Skeletal muscle tissue (tissue), 4 donors: ENCODE measurements around the gene CFAP58. TPM values are rescaled to one million over a fixed set of nuclear protein-coding genes. Genes with fewer than 3 reads are reported as not detected.

ENCODE experiments used
- H3K27ac ChIP-seq: one replicate; pipeline ENCODE4 v1.7.0; 2013; ENCODE audit warnings: mild to moderate bottlenecking, low read depth, low read length, inconsistent platforms
- H3K27me3 ChIP-seq, 3 donors: one replicate each; pipeline ENCODE4 v1.7.0; 2013; ENCODE audit warnings: low read length in 3 of 3; ENCODE audit not compliant: control insufficient read depth in 3 of 3, insufficient read depth in 3 of 3
- H3K36me3 ChIP-seq, 3 donors: one replicate each; pipeline ENCODE4 v1.7.0; 2013; ENCODE audit warnings: low read length in 3 of 3; ENCODE audit not compliant: control insufficient read depth in 3 of 3, insufficient read depth in 3 of 3
- H3K4me1 ChIP-seq, 3 donors: one replicate each; pipeline ENCODE4 v1.7.0; 2013; ENCODE audit warnings: low read length in 3 of 3, mild to moderate bottlenecking in 3 of 3; ENCODE audit not compliant: control insufficient read depth in 3 of 3, insufficient read depth in 3 of 3
- H3K4me3 ChIP-seq, 3 donors: one replicate each; pipeline ENCODE4 v1.7.0; 2013; ENCODE audit warnings: low read length in 3 of 3
- H3K9ac ChIP-seq, 3 donors: one replicate each; pipeline ENCODE4 v1.7.0; 2013; ENCODE audit warnings: low read length in 3 of 3, mild to moderate bottlenecking in 3 of 3, moderate library complexity in 2 of 3, low read depth in 1 of 3
- H3K9me3 ChIP-seq, 3 donors: one replicate each; pipeline ENCODE4 v1.7.0; 2013; ENCODE audit warnings: low read length in 3 of 3; ENCODE audit not compliant: control insufficient read depth in 3 of 3
- total RNA-seq: library from RNA; depleted of rRNA; stranded (reverse); fragments of >200 nt; gene quantifications from one replicate; pipeline ENCODE4 v1.2.3, GENCODE V29; 2014
- donor health status: Osteomylitis.

Gene CFAP58
- total RNA-seq, 1 donor from 2014 or later, result under 0.01 TPM

DNA sequence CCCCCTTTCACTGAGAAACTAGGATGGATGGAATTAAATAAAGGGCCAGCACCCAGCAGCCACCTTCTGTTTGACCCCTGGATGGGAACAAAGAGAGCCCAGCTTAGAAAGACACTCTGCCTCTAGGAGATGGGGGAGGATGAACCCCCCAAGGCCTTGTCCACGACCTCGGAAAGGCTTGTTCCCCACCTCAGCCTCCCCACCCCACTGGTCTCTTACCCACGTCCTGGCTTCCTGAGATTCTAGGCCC, 25.1 kb upstream of the CFAP58 start:
- Histone ChIP-seq H3K36me3 (no peaks in the 10 kb centered on the region), H3K9me3 (no peaks in the 10 kb centered on the region), H3K27me3 (no peaks in the 10 kb centered on the region), H3K4me1 (peaks cover 64 to 96% (median 93%) of the 10 kb centered on the region in 3 donors), H3K4me3 (peak overlapping the region in 2 of 3 donors; percentile 48 to 52), H3K27ac (peak overlapping the region; percentile 79), H3K9ac (peak overlapping the region; percentile 48 to 71 (median 54))

DNA sequence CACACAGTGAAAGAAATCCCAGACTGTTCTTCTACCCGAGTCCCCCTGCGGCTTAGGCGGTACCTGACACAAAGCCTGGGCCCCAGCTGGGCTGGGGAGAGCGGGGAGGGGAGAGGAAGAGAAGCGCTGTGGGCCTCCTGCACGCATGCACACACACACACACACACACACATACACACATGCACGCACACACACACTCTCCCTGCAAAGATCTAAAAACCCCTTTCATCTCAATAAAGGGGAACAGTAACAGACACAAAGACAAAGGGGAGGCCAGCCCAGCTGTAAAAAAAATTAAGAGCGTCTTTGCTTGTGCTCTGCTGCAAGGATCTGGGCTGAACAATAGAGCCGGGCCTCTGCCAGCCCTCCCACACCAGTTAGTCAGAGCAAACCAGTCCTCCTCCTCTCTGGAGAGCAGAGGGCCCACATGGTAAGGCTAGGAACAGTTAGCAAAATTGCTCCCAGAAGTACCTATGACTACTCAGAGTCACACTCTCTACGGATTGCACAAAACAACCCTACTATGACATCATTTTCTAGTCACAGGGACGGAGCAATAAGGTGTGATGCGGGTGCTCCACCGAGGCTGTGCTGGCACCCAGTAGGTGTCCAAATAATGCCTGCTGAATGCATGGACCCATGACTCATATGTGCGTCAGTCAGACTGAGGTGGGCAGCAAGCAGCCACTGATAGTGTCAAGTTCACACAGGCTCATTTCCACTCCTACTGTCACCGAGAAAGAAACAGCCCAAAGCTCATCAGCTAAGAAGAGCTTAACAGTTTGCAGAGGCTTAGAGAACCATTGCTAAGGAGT, 24.5 kb upstream of the CFAP58 start:
- H3K4me3 ChIP-seq, result peak overlapping the region; percentile 2 to 38 (median 15)
- peaks cover 67 to 96% (median 93%) of the 10 kb centered on the region in 3 donors for H3K4me1 ChIP-seq
- H3K27me3 ChIP-seq, result no peaks in the 10 kb centered on the region
- H3K9me3 ChIP-seq, result no peaks in the 10 kb centered on the region
- H3K36me3 ChIP-seq, result no peaks in the 10 kb centered on the region
- peak overlapping the region; percentile 79 for H3K27ac ChIP-seq
- peak overlapping the region; percentile 48 to 71 (median 54) for H3K9ac ChIP-seq

DNA sequence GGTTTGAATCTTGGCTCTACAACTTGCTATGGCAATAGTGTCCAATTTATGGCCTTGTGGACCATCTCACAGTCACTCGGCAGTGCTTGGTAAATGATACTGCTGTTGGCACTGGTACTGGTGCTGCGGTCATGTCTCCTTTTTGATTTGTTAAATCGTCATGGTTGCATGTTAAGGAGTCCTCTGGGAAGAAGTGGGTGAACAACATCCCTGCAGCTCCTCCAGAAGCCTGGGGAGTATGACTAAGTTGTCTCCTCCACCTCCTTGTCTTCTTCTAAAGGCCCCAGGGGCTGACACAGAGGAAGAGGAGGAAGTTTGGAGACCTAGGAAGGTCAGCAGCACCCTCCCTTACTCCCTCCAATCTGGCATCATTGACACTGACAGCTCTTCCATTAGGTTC, 23.9 kb upstream of the CFAP58 start:
- Histone ChIP-seq H3K9ac (peak overlapping the region; percentile 8 to 17 (median 11)), H3K36me3 (peaks cover 0 to 2% (median 0%) of the 10 kb centered on the region in 3 donors), H3K9me3 (no peaks in the 10 kb centered on the region), H3K4me1 (peaks cover 71 to 96% (median 96%) of the 10 kb centered on the region in 3 donors), H3K27me3 (no peaks in the 10 kb centered on the region), H3K4me3 (peak overlapping the region; percentile 2 to 38 (median 15)), H3K27ac (peak overlapping the region; percentile 79)

DNA sequence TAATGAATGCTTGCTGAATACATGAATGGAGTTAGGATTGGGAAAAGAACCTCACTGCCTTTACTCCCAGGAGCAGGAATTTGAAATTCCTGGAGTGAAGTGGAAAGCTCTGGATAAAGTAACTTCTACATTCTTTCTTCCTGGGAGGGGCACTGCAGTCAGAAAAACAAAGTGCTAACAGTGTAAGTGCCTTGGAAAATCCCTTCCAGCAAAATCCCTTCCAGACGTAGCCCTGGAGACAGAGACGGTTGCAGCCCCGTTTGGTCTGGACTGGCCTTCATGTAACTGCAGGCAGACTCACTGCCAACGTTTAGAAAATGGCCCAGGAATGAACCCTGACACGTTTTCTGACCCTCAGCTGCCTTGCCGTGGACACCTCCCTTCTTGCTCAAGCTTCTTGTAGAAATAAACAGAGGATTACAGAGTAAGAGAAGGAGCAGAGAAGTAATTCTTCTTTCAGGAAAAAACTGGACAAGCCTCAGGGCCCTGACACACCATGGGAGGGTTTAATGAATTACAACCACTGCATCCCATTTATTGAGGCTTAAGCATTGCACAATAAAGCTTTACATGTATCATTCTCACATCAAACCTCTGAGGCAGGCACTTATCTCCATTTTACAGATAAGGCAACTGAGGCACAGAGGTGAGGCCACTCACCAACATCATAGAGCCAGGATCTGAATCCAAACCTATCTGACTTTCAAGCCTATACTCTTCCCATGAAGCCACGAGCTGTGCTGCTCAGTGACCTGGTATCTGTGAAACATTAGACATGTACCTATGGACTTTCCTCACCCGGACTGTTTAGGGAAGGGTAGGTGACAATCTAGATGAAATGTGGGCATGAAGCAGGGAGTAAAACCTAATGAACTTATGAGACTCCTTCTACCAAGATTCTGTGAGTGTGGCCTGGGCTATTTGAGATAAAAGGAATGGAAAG, 23.2 kb upstream of the CFAP58 start:
- peak overlapping the region; percentile 11 to 59 (median 17) for H3K9ac ChIP-seq
- peak overlapping the region in 1 of 3 donors; percentile 9 for H3K4me3 ChIP-seq
- H3K4me1 ChIP-seq, result peaks cover 72 to 98% (median 93%) of the 10 kb centered on the region in 3 donors
- H3K9me3 ChIP-seq, result no peaks in the 10 kb centered on the region
- H3K36me3 ChIP-seq, result peaks cover 0 to 2% (median 0%) of the 10 kb centered on the region in 3 donors
- peak overlapping the region; percentile 79 for H3K27ac ChIP-seq
- H3K27me3 ChIP-seq, result no peaks in the 10 kb centered on the region

DNA sequence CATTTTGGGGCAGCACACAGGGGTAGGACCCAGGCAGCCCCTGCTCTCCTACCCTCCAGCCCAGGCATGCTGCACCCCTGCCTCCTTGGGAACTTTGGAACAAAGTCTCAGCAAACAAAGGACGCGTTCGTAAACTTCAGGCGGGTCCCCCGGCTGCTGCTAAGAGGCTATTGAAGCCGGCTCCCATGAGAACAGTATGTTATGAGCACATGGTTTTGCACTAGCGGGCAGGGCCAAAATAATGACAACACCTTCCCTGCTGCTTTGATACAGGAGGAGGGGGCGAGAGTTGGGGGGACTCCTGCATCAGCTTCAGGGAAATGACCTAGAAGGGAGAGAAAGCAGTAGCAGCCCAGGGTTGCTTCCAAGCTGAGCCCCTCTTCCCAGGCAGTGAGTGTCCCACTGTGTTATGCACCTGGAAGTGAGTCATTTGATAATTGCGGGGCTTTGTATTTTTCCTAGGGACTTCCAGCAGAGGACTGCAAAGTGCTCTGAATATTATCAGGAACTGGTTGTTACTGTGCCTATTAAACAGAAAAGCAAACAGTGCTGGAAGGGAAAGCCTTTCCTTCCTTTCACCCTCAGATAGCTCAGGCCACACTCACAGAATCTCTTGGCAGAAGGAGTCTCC, 22.3 kb upstream of the CFAP58 start:
- H3K27ac ChIP-seq, result peak overlapping the region; percentile 79
- H3K27me3 ChIP-seq, result no peaks in the 10 kb centered on the region
- no peak overlapping the region for H3K4me3 ChIP-seq
- no peaks in the 10 kb centered on the region for H3K9me3 ChIP-seq
- H3K36me3 ChIP-seq, result peaks cover 0 to 2% (median 0%) of the 10 kb centered on the region in 3 donors
- H3K9ac ChIP-seq, result peak overlapping the region in 1 of 3 donors; percentile 59
- H3K4me1 ChIP-seq, result peaks cover 70 to 96% (median 93%) of the 10 kb centered on the region in 3 donors

DNA sequence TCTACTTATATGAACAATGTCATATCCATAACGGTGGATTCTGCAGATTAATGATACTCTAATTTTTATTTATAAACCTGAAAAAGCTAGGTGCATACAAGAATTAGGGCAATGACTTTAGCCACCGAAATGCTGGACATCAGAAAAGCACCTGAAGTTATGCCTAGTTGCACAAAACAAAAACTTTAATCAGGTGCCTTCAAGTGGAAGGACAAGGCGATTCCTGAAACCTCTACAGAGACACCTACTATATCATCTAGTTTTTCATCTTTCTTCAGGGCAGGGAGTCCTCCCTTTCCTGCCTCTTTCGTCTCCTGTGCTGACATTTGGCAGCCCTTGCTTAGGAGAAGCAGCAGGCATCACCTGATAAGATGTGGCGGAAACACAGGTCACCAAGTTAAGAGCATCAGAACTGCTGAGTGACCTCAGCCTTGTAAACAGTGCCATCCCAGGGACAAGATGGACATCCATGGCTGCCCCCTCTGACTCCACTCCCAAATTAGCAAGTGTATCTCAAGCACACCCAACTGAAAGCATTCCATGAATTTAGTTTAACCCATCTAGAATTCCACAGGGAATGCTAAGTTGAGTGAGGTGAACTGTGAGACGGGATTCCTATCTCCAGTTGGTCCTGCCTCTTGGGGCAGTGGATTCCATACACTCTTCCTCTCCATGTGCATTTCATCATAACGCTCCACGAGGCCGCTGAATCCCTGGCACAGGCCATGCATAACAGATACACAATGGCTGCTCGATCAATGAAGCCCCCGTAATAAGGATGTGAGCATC, 21.2 kb upstream of the CFAP58 start:
- H3K9ac ChIP-seq, result peak overlapping the region in 1 of 3 donors; percentile 18
- peak overlapping the region; percentile 79 for H3K27ac ChIP-seq
- peaks cover 73 to 94% (median 91%) of the 10 kb centered on the region in 3 donors for H3K4me1 ChIP-seq
- peaks cover 0 to 2% (median 0%) of the 10 kb centered on the region in 3 donors for H3K36me3 ChIP-seq
- no peak overlapping the region for H3K4me3 ChIP-seq
- no peaks in the 10 kb centered on the region for H3K27me3 ChIP-seq
- H3K9me3 ChIP-seq, result no peaks in the 10 kb centered on the region

DNA sequence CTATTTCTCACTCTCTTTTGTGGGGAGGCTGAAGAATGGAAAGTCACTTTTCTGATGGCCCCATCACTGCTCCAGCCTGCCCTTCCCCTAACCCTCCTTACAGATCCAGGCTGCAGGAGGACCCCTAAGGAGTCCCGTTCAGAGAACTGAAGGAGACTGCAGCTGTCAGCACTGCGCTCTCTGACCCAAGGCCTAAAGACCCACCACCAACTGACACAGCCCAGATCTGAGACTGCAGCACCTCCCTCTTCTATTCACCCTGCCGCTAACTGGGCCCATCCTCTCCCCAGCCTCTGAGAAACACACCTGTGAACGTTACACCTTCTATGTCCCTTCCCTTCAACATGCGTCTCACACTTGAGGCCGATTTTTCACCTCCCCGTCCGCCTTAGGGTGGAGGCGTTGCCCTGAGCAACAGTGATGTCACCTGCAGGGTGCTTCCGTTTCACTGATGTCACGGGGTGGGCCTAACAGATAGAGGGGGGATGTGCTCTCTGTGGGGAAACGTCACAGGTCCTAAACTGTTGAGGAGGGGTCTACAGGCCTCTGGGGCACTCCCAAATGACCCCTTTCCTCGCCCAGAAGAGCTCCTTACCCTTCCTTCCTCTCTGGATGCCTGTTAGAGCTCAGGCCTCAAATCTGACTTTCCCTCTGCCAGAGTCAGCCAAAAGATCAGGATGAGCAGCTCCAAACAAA, 20.5 kb upstream of the CFAP58 start:
- H3K9me3 ChIP-seq, result no peaks in the 10 kb centered on the region
- peaks cover 66 to 87% (median 83%) of the 10 kb centered on the region in 3 donors for H3K4me1 ChIP-seq
- H3K4me3 ChIP-seq, result no peak overlapping the region
- H3K27ac ChIP-seq, result peak overlapping the region; percentile 17
- no peaks in the 10 kb centered on the region for H3K27me3 ChIP-seq
- peaks cover 0 to 2% (median 0%) of the 10 kb centered on the region in 3 donors for H3K36me3 ChIP-seq
- H3K9ac ChIP-seq, result peak overlapping the region in 1 of 3 donors; percentile 18

DNA sequence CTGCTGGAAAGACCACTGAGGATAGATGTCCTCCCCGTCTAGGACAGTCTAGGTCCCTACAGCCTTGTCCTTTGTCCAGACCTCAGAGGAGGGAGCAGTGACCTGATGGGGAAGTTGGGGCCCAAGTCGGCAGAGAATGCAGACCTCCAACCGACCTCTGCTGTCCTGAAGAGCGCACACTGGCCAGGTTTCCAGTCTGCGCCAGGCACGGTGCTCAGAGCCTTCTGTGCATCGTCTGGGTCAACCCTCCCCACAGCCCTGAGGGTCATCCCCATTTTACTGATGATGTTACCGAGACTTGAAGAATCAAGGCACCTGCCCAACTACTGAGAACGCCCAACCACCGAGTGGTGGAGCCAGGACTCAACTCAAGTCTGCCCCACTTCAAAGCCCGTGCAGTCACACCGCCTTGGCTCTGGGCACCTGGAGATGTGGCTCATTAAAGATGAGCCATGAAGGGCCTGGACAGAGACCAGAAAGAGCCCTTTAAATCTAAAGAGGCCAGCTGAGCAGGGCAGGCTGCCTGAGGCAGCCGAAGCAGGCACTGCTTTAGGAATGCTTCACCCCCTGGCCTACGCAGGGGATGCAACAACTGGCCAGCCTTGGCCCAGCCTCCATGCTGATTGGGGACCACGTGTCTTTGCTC, 19.8 kb upstream of the CFAP58 start:
- Histone ChIP-seq H3K27ac (peak overlapping the region; percentile 17), H3K4me3 (no peak overlapping the region), H3K4me1 (peaks cover 59 to 80% (median 77%) of the 10 kb centered on the region in 3 donors), H3K27me3 (no peaks in the 10 kb centered on the region), H3K9me3 (no peaks in the 10 kb centered on the region), H3K9ac (peak overlapping the region in 1 of 3 donors; percentile 18), H3K36me3 (peaks cover 0 to 2% (median 0%) of the 10 kb centered on the region in 3 donors)
